ENCODE data around the gene CDC45. TPM values are rescaled to one million over a fixed set of nuclear protein-coding genes. Genes with fewer than 3 reads are reported as not detected.
"Not testable (repeated sequence)": the region's sequence is repeated elsewhere in the genome, so short reads cannot be mapped to it uniquely, and the experiment has no call there.

CDC45 gene
- total RNA-seq, 4 donors from 2014 or later, result 3.2 to 28.9 (median 7.5) TPM; not detected in 1

DNA sequence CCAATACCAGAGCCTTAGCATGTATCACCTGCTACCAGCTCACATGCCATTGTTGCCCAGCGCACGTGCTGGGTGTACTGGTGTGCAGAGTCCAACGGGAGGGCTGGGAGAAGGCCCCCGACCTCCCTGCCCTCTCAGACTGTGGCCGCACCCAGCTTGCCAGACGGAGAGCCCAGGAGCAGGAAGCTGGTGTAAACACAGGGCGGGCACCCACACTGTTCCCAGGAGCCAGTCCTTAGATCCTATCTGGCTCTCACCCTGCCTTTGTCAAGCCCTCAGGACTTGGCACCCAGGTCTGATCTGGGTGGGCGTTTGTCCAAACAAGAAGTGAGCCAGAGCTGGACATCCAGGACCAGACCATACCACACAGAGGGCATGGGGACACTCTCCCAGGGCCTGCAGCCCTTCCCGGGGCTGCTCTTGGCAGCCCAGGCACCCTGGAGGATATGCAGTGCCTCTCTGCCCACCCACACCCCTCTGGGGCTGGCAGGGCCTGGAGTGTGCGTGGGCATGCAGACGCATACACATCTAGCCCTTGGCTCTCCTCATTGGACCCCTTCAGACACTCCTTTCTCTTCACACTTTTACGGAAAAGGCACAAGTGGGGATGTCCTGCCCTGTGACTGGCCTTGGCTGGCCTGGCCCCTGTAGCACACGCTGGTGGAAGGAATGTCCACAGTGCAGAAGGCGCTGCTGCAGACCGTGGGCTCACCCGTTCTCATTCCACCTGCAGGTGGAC lies 64.4 kb downstream of the CDC45 start:
- no peaks in the 10 kb centered on the region for H3K9me3 ChIP-seq
- peak in 2 of 3 donors; percentile 87 to 89 for DNase-seq
- H3K36me3 ChIP-seq, result no peaks in the 10 kb centered on the region
- no peak overlapping the region for H3K4me3 ChIP-seq
- H3K27me3 ChIP-seq, result no peaks in the 10 kb centered on the region
- H3K27ac ChIP-seq, result peak overlapping the region in 2 of 4 donors; percentile 54 to 74
- TF ChIP-seq, protein P1, sequence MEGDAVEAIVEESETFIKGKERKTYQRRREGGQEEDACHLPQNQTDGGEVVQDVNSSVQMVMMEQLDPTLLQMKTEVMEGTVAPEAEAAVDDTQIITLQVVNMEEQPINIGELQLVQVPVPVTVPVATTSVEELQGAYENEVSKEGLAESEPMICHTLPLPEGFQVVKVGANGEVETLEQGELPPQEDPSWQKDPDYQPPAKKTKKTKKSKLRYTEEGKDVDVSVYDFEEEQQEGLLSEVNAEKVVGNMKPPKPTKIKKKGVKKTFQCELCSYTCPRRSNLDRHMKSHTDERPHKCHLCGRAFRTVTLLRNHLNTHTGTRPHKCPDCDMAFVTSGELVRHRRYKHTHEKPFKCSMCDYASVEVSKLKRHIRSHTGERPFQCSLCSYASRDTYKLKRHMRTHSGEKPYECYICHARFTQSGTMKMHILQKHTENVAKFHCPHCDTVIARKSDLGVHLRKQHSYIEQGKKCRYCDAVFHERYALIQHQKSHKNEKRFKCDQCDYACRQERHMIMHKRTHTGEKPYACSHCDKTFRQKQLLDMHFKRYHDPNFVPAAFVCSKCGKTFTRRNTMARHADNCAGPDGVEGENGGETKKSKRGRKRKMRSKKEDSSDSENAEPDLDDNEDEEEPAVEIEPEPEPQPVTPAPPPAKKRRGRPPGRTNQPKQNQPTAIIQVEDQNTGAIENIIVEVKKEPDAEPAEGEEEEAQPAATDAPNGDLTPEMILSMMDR (IDR thresholded peaks at IDR 0.05), result no peak
- peak in 1 of 2 donors; percentile 43 for TF ChIP-seq POLR2A (IDR thresholded peaks at IDR 0.05)
- no peaks in the 10 kb centered on the region for H3K4me1 ChIP-seq

DNA sequence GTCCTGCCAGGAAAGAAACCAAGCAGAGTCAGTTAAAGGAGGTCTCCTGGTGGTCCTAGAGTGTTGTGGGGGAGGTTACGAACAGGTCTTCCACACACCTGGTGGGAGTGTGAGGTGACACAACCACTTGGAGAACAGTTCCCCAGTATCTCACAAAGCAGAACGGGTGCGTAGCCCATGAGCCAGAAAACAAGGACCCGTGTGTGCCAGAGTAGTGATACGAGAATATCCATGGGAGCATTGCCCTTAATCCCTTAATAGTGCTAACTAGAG lies 66.2 kb downstream of the CDC45 start:
- Histone ChIP-seq H3K4me1 (no peaks in the 10 kb centered on the region), H3K9me3 (no peaks in the 10 kb centered on the region), H3K4me3 (no peak overlapping the region), H3K27me3 (no peaks in the 10 kb centered on the region), H3K36me3 (no peaks in the 10 kb centered on the region), H3K27ac (no peak overlapping the region)
- TF ChIP-seq, protein P1 (IDR thresholded peaks at IDR 0.05), result no peak
- no peak for TF ChIP-seq POLR2A (IDR thresholded peaks at IDR 0.05)
- peak in 1 of 3 donors; percentile 28 for DNase-seq

DNA sequence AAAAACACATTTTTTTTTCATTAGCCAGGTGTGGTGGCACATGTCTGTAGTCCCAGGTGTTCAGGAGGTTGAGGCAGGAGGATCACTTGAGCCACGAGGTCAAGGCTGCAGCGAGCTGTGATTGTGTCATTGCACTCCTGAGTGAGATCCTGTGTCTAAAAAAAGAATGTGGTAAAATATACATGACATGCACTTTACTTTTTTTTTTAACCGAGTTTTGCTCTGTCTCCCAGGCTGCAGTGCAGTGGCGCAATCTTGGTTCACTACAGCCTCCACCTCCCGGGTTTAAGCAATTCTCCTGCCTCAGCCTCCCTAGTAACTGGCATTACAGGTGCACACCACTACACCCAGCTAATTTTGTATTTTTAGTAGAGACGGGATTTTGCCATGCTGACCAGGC lies 67.0 kb downstream of the CDC45 start:
- Histone ChIP-seq H3K36me3 (no peaks in the 10 kb centered on the region), H3K27me3 (no peaks in the 10 kb centered on the region), H3K27ac (no peak overlapping the region), H3K4me3 (no peak overlapping the region), H3K4me1 (no peaks in the 10 kb centered on the region), H3K9me3 (no peaks in the 10 kb centered on the region)
- TF ChIP-seq POLR2A (IDR thresholded peaks at IDR 0.05), result no peak
- TF ChIP-seq, protein P1 (IDR thresholded peaks at IDR 0.05), result no peak
- peak in 1 of 3 donors; percentile 15 for DNase-seq

DNA sequence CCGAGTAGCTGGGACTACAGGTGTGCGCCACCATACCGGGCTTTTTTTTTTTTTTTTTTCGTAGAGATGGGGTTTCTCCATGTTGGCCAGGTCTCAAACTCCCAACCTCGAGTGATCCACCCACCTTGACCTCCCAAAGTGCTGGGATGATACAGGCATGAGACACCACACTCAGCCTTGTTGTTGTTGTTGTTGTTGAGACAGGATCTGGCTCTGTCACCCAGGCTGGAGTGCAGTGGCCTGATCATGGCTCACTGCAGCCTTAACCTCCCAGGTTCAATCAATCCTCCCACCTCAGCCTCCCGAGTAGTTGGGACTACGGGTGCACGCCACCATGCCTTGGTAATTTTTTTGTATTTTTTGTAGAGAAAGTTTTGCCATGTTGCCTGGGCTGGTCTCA lies 67.9 kb downstream of the CDC45 start:
- Histone ChIP-seq H3K27me3 (no peaks in the 10 kb centered on the region), H3K4me3 (no peak overlapping the region), H3K36me3 (no peaks in the 10 kb centered on the region), H3K27ac (no peak overlapping the region), H3K4me1 (no peaks in the 10 kb centered on the region), H3K9me3 (no peaks in the 10 kb centered on the region)
- DNase-seq, result peak in 1 of 3 donors; percentile 13
- TF ChIP-seq, protein P1 (IDR thresholded peaks at IDR 0.05), result no peak
- no peak for TF ChIP-seq POLR2A (IDR thresholded peaks at IDR 0.05)

DNA sequence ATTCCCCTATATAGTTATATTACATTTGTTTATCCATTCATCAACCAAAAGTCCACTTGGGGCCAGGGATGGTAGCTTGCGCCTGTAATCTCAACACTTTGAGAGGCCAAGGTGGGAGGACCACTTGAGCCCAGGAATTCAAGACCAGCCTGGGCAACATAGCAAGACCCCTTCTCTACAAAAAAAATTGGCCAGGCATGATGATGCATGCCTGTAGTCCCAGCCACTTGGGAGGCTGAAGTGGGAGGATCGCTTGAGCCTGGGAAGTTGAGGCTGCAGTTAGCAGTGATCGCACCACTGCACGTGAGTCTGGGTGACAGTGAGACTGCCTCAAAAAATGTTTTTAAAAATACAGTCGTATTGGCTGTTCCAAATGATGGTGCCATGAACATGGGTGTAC lies 68.7 kb downstream of the CDC45 start:
- H3K9me3 ChIP-seq, H3K4me3 ChIP-seq: not testable (repeated sequence)
- peak in 1 of 3 donors; percentile 11 for DNase-seq

DNA sequence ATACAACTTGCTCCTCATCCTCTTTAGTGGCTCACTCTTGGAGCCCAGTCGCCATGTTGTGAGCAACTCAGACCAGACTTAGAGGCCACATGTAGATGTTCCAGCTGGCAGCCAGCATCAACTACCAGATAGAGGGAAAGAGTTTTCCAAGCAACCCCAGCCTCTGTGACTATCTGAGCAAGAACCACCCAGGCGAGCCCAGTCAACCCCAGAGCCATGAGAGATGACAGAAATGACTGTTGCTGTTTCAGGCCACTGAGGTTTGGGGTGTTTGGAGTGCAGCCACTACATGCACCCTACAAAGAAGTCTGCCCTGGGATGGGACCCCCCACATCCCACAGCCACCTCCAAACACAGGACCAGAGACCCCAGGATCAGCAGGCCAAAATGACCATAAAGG lies 69.2 kb downstream of the CDC45 start:
- H3K4me3 ChIP-seq, result no peak overlapping the region
- no peak overlapping the region for H3K27ac ChIP-seq
- no peaks in the 10 kb centered on the region for H3K27me3 ChIP-seq
- no peaks in the 10 kb centered on the region for H3K9me3 ChIP-seq
- no peaks in the 10 kb centered on the region for H3K36me3 ChIP-seq
- TF ChIP-seq, protein P1 (IDR thresholded peaks at IDR 0.05), result no peak
- no peak for TF ChIP-seq POLR2A (IDR thresholded peaks at IDR 0.05)
- peak in 1 of 3 donors; percentile 19 for DNase-seq
- no peaks in the 10 kb centered on the region for H3K4me1 ChIP-seq

More for the DNA sequence above, 68.7 kb downstream of the CDC45 start:
- not testable (repeated sequence) for H3K27me3 ChIP-seq, H3K4me1 ChIP-seq, H3K27ac ChIP-seq, H3K36me3 ChIP-seq
